Measurements from ENCODE around the gene SFMBT2.

GRCh38 chr10:7372504-7372903, 38.3 kb downstream of the SFMBT2 start:
- TF ChIP-seq CTCF (IDR thresholded peaks at IDR 0.05) (no peak), POLR2A (IDR thresholded peaks at IDR 0.05) (no peak)
